Body of pancreas (tissue), 4 donors: ENCODE measurements around the gene MYH2.

Source experiments
- POLR2A ChIP-seq, 3 donors: fragments of 450-650 bp; IDR thresholded peaks; one replicate each; pipeline ENCODE4 v1.6.1; 2016; ENCODE audit warnings: antibody characterized with exemption in 3 of 3, mild to moderate bottlenecking in 2 of 3
- TF ChIP-seq, protein P1 (sequence below), 7 experiments: fragments of 450-650 bp in 4 of 7; fragments of 200-600 bp in 3 of 7; sonication (generic) in 3 of 7; IDR thresholded peaks; one replicate each; pipeline ENCODE4 v1.5.1; 2016 to 2019; ENCODE audit warnings: antibody characterized with exemption in 7 of 7

DNA sequence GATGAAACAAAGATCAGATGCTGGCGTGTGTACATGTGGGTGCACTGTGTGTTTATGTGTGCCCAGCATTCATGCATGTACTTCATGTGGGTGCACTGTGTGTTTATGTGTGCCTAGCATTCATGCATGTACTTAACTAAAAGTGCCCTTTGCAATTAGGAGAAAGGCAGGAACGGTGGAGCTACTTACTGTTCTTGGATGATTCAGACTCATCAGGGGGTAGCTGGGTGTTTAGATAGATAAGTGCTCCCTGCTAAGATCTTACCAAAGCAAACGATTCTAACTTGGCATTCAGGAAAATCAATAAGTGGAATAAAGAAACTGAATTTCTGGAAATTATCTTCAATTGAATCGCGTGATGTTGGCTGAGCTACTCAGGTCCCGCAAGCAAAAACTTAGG, 8.6 kb upstream of the MYH2 start:
- no peak for TF ChIP-seq POLR2A (IDR thresholded peaks at IDR 0.05)
- TF ChIP-seq, protein P1, sequence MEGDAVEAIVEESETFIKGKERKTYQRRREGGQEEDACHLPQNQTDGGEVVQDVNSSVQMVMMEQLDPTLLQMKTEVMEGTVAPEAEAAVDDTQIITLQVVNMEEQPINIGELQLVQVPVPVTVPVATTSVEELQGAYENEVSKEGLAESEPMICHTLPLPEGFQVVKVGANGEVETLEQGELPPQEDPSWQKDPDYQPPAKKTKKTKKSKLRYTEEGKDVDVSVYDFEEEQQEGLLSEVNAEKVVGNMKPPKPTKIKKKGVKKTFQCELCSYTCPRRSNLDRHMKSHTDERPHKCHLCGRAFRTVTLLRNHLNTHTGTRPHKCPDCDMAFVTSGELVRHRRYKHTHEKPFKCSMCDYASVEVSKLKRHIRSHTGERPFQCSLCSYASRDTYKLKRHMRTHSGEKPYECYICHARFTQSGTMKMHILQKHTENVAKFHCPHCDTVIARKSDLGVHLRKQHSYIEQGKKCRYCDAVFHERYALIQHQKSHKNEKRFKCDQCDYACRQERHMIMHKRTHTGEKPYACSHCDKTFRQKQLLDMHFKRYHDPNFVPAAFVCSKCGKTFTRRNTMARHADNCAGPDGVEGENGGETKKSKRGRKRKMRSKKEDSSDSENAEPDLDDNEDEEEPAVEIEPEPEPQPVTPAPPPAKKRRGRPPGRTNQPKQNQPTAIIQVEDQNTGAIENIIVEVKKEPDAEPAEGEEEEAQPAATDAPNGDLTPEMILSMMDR (IDR thresholded peaks at IDR 0.05), result no peak
